Measurements from ENCODE around the gene F3. TPM values are rescaled to one million over a fixed set of nuclear protein-coding genes. Genes with fewer than 3 reads are reported as not detected.

The F3 gene
- total RNA-seq, 4 donors from 2014 or later, result 3.1 to 10.8 (median 6.3) TPM

DNA sequence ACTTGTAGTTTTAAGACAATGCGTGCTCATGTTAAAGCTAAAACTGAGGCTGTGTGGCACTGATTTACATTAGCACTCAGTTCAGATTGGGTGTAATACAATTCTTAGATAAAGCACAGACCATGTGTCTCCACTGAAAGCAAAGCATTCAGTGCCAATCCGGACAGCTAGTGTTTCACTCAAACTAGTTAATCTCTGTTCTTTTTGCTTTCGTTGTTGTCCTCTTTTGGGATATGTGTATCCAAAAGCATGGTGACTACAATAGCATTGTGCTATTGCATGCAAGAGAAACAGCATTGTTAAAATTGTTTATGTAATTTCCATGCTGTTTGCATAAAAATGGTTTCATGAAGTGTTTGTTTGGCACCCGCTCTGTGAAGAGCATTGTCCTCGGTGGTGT, 54.6 kb downstream of the F3 start:
- Histone ChIP-seq H3K36me3 (peaks cover 8 to 59% of the 10 kb centered on the region in 2 donors), H3K4me1 (no peaks in the 10 kb centered on the region), H3K4me3 (no peak overlapping the region), H3K27ac (no peak overlapping the region), H3K9me3 (no peaks in the 10 kb centered on the region), H3K27me3 (no peaks in the 10 kb centered on the region)
- ATAC-seq, result no peak
- intact Hi-C loops (cut with DNase I; ENCODE audit: low total_unique reads), result no loop called here
- in situ Hi-C loops (cut with MboI; ENCODE audit: low sequenced_read_pairs in 4 of 4), result loop anchor here in 3 of 4 donors (10.0 to 25.0 kb wide), 2 partner anchors 318 to 550 kb away; no protein-coding TSS in a partner anchor
- no peak for DNase-seq
- TF ChIP-seq CTCF (IDR thresholded peaks at IDR 0.05 in 4 of 5, conservative IDR thresholded peaks at IDR 0.05 in 1 of 5), result no peak

- Histone ChIP-seq H3K4me3 (no peak overlapping the region), H3K27ac (no peak overlapping the region), H3K27me3 (no peaks in the 10 kb centered on the region), H3K36me3 (peaks cover 0 to 36% of the 10 kb centered on the region in 2 donors), H3K9me3 (no peaks in the 10 kb centered on the region), H3K4me1 (no peaks in the 10 kb centered on the region)
- ATAC-seq (peak; percentile 54 to 87), DNase-seq (peak; percentile 9 to 32)
- no peak for TF ChIP-seq POLR2A (IDR thresholded peaks at IDR 0.05)
- peak; percentile 48 to 80 (median 63) for TF ChIP-seq CTCF (IDR thresholded peaks at IDR 0.05 in 4 of 5, conservative IDR thresholded peaks at IDR 0.05 in 1 of 5)
- in situ Hi-C loops (cut with MboI; ENCODE audit: low sequenced_read_pairs in 4 of 4) (loop anchor here in 3 of 4 donors (10.0 to 25.0 kb wide), 2 partner anchors 323 to 556 kb away; no protein-coding TSS in a partner anchor), intact Hi-C loops (cut with DNase I; ENCODE audit: low total_unique reads) (loop anchor here (1.0 kb wide), 1 partner anchor 325 kb away; no protein-coding TSS in a partner anchor)
Measured at GRCh38 chr1:94481473-94481933, 60.1 kb downstream of the F3 start.

GRCh38 chr1:94479682-94480081, 61.9 kb downstream of the F3 start:
- H3K27me3 ChIP-seq, result no peaks in the 10 kb centered on the region
- ATAC-seq, result no peak
- H3K9me3 ChIP-seq, result no peaks in the 10 kb centered on the region
- H3K27ac ChIP-seq, result no peak overlapping the region
- intact Hi-C loops (cut with DNase I; ENCODE audit: low total_unique reads) (no loop called here), in situ Hi-C loops (cut with MboI; ENCODE audit: low sequenced_read_pairs in 4 of 4) (loop anchor here (5.0 to 25.0 kb wide), 3 partner anchors 325 to 558 kb away; no protein-coding TSS in a partner anchor)
- H3K4me1 ChIP-seq, result no peaks in the 10 kb centered on the region
- no peak for DNase-seq
- no peak for TF ChIP-seq CTCF (IDR thresholded peaks at IDR 0.05 in 4 of 5, conservative IDR thresholded peaks at IDR 0.05 in 1 of 5)
- no peak overlapping the region for H3K4me3 ChIP-seq
- peaks cover 0 to 24% of the 10 kb centered on the region in 2 donors for H3K36me3 ChIP-seq

Other genes starting within 250 kb of the F3 start
- 10 to 100 TPM; 33.4 to 42.8 (median 36.6) TPM for gene ABCD3, start 123.4 kb downstream of the F3 start, total RNA-seq

Data from gastrocnemius medialis (tissue), 4 donors.